Right renal cortex interstitium (tissue), 3 donors: ENCODE results near the gene CAST. TPM values are rescaled to one million over a fixed set of nuclear protein-coding genes. Genes with fewer than 3 reads are reported as not detected.

ENCODE experiments used
- DNase-seq, 3 donors: peaks; one replicate each; pipeline ENCODE4 v3.0.0-alpha.2; 2013; ENCODE audit warnings: low read depth in 3 of 3, low spot score in 2 of 3
- polyA plus RNA-seq, 3 donors: library from polyadenylated mRNA; unstranded; fragments of 120-200 nt; gene quantifications; one replicate each; pipeline ENCODE4 v1.2.1, GENCODE V29; 2013; ENCODE audit not compliant: insufficient read length in 3 of 3

The CAST gene
- polyA plus RNA-seq, 3 donors = 143 to 185 (median 158) TPM

DNA sequence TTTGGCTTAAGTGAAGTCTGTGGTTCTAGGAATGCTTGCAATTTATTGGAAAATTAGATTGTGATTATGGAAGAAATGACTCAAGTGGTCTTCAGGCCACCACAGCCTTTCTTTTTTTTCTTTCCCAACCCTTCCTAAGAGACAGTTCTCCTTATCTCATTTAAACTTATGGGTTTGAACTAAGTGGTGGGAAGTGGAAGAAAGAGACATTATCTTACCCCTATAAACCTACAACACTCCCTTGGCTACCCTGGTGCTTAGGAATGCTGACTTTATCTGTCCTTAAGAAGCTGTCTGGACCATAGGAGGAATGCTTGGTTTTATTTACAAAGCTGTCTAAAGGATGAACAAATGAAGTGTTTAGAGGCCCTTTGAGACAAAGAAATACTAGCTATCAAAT lies 150.7 kb downstream of the CAST start:
- DNase-seq = no peak

DNA sequence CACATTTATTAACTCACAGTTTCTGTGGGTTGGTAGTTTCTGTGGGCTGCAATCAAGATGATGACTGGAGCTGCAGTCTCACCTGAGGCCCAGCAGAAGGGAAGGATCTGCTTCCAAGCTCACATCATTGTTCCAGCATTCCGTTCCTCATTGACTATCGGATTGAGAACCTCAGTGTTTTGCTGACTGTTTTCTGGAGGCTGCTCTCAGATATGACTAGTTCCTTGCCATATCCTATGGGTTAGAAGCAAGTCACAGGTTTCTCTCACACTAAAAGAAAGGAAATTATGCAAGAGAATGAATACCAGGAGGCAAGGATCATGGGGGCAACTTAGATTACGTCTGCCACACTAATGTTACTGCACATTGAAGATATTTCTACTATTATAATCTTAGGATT lies 151.9 kb downstream of the CAST start:
- DNase-seq = no peak

DNA sequence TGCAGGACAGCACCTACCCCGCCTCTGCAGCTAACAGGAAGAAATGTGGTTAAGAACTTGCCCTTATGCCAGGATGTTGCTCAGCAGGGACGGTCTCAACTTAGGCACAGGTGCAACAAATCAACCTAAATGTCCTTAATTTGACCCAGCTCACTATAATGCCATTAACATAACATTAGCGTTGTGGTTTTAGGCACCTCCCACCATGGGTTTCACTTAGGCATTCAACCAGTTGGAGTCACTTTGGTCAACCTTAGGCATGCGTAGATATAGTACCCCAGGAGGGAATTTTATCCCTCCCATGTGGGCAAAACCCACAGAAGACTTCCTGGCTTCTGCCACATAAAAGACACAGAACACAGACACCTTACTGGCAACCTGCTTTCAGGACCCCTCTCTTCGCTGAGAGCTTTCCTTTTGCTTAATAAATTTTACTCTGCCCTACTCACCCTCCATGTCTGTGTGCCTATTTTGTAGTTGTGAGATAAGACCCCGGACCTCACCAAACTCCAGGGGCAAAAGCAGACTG lies 154.3 kb downstream of the CAST start:
- DNase-seq = no peak

DNA sequence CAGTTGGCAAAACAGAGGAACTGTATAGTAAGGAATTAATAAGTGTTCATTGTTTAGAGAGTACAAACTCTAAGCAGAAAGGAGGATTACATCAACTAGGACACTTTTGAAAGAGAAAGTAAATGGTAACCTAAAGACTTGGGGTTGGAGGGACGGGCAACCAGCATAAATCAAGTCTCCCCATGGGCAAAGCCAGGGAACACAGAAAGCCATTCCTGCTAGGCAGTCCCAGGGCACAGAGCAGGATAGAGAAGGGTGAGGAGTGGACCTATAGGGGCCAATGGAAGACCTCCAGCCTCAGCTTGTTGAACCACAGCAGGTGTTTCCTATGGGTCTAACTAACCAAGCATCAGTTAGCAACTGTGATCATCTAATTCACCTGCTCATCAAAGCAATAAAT lies 154.8 kb downstream of the CAST start:
- DNase-seq = no peak

DNA sequence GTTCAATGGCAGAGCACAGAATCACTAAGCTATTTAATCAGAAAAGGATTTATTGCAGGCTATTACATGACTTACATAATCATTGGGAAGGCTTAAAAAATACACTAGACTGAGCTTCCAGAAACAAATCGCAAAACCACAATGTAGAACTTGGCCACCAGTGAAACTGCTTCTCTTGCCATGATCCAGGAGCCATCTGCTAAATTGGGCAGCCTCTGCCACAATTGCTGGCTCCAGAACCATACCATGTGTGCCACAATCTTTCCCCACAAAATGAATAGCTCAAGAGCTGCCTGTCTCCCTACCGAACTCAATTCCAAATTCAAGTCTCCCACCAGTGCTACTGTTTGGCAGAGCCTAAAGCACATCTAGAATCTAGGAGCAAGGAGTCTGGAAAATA lies 155.3 kb downstream of the CAST start:
- DNase-seq = no peak

DNA sequence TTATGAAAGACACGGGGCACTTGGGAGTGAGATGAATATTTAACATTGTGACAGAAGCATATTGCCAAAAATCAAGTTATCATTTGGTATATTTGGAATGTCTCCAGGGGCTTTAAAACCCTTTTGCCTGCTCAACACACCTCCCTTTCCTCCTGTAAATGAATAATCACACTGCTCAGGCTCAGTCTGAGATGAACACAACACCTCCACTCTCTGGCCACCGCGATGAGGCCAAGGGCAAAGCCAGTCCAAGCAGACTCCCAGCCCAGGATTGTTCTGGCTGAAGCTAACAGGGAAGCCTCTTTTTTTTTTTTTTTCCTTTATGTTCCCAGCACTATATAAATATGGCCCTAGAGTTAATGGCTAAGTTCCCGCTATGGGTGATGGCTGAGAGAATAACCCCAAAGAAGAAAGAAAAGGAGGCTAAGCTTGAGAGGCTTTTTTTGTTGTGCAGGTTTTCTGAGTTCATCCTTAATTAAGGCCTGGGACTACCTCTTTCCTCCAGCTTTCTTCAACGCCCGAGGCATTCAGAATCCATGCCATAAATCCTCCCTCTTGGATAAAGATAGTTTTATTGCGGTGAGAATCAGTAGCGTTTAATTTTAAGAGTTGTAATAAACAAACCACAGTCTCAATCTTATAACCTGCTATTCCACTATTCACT lies 156.1 kb downstream of the CAST start:
- DNase-seq = no peak

DNA sequence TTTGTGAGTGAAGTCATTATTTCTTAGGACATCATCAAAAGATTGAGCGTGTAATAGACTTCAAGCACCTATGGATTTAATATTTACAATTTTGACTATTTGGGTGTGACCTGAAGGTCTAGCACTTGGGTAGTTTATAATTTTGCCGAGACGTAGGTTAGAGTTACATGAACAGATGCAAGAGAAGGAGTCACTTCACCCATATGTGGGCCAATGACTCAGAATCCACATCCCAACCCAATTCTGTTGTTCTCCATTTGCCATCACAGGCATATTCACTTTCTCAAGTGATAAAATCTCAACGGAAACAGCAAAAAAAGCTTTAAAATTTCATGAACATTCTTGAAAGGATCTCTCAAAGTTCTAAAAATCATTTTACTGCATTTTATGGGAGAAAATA lies 157.6 kb downstream of the CAST start:
- DNase-seq = no peak

DNA sequence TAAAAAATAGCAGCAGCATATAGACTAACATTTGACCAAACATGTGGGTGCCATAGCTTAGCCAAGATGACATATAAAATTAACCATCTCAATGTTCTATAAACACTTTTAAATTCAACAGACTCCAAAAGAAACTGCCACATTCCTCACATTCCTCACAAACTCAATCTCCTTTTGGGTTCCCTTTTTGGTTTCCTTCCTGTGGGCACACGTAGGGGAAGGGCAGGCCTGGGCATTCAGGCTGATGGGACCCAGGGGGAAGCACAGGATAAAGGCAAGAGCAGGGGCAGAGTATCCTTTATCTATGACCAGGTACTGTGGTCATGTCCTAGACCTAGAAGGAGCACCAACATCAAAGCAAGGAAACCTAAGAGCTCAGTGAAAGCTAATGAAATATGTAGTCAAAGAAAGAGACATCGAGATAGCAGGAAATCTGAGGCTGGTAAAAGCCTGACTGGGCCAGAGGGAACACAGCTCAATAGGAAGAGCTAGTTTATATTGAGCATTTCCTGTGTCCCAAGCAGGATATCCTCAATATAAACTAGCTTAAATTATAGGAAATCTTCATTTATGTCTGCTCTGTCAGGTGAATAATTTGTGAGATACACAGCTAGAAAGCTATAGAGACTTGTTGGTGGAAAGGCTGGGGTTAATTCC lies 159.2 kb downstream of the CAST start:
- DNase-seq = no peak

DNA sequence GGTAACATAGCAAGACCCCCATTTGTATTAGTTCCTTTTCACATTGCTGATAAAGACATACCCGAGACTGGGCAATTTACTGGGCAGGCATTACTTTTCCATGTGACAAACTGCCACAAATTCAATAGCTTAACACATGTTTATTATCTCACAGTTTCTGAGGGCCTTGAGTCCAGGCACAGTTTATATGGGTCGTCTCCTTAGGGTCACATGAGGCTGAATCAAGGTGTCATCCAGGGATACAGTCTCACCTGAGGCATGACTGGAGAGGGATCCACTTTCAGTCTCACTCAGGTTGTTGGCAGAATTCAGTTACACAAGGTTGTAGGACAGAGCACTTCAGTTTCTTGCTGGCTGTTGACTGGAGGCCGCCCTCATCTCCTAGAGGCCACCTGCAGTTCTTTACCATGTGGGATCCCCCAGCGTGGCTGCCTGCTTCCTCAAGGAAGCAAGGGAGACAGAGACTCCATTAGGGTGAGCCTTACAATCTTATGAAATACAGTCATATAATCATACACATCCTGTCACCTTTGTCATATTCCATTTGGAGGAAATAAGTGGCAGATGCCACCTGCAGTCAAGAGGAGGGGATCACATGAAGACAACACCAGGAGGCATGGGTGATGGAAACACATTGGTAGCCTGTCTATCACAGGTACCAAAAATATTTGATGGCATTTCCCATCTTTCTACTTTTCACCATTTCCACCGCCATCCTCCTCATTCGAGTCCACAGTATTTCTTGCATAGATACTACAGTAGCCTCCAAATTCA lies 160.7 kb downstream of the CAST start:
- DNase-seq = no peak

DNA sequence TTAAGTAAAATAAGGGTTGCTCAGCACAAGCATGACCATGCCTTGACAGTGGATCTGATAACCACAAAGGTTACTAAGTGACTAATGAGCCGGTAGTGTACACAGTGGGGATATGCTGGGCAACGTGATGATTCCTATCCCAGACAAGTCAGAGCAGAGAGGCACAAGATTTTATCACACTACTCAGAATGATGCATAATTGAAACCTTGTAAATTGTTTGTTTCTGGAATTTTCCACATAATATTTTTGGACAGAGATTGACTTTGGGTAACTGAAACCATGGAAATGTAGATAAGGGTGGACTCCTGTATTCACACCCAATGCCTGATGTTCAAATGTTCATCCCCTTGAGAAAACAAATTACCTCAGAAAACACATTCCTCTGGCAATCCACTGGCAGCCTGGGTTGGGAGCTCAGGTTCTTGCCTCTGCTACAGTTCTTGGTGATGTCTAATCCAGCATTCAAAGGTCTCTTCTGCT lies 161.8 kb downstream of the CAST start:
- DNase-seq = no peak

Other genes with a start within 250 kb of the CAST start
- under 1 TPM; 0.17 to 0.31 (median 0.18) TPM for gene PCSK1, start 229.1 kb upstream of the CAST start, polyA plus RNA-seq
- gene ERAP1, start 145.6 kb downstream of the CAST start, polyA plus RNA-seq = 10 to 100 TPM; 56.5 to 80.3 (median 64.8) TPM
- gene ERAP2, start 214.1 kb downstream of the CAST start, polyA plus RNA-seq = 10 to 100 TPM in 2 of 3 donors, 1 to 10 TPM in 1; 2.1 to 17.5 (median 11.3) TPM